ENCODE data around the gene PIK3R3.

Gene PIK3R3

GRCh38 chr1:46102769-46103476, 29.5 kb downstream of the PIK3R3 start:
- H3K9ac ChIP-seq (ENCODE audit: low read length) = no peak overlapping the region
- TF ChIP-seq CTCF (IDR thresholded peaks at IDR 0.05; ENCODE audit: low read length) = no peak
- TF ChIP-seq EZH2 (IDR thresholded peaks at IDR 0.05; ENCODE audit: borderline replicate concordance, low read length) = no peak
- H3K9me3 ChIP-seq (ENCODE audit: low read length) = peaks cover 7% of the 10 kb centered on the region; the same call in 1 of the 2 replicates
- H3K4me1 ChIP-seq (ENCODE audit: insufficient read depth, low read length, severe bottlenecking) = no peaks in the 10 kb centered on the region
- H3K4me2 ChIP-seq (ENCODE audit: low read length) = no peak overlapping the region
- H3K79me2 ChIP-seq (ENCODE audit: insufficient read depth, low read length) = no peaks in the 10 kb centered on the region
- H3F3A ChIP-seq (ENCODE audit: insufficient read depth, low read length) = no peaks in the 10 kb centered on the region
- no peaks in the 10 kb centered on the region for H3K9me2 ChIP-seq (ENCODE audit: low read depth, low read length)
- no peak overlapping the region for H3K4me3 ChIP-seq (ENCODE audit: low read depth, low read length, poor library complexity, severe bottlenecking)
- H2AFZ ChIP-seq (ENCODE audit: low read length) = no peak overlapping the region
- H4K20me1 ChIP-seq (ENCODE audit: insufficient read depth, low read length) = no peaks in the 10 kb centered on the region
- no peaks in the 10 kb centered on the region for H3K36me3 ChIP-seq (ENCODE audit: insufficient read depth, low read length)
- no peak overlapping the region for H3K27ac ChIP-seq (ENCODE audit: low read depth, low read length, poor library complexity, severe bottlenecking)
- no peaks in the 10 kb centered on the region for H3K27me3 ChIP-seq (ENCODE audit: insufficient read depth, low read length)

- Histone ChIP-seq H3K79me2 (ENCODE audit: insufficient read depth, low read length) (no peaks in the 10 kb centered on the region), H3K4me2 (ENCODE audit: low read length) (no peak overlapping the region), H3K36me3 (ENCODE audit: insufficient read depth, low read length) (no peaks in the 10 kb centered on the region)
These were observed 33.2 kb downstream of the PIK3R3 start for GRCh38 chr1:46099215-46099614.

GRCh38 chr1:46098027-46098712, 34.3 kb downstream of the PIK3R3 start:
- Histone ChIP-seq H3K4me3 (ENCODE audit: low read depth, low read length, poor library complexity, severe bottlenecking) (no peak overlapping the region), H3K27ac (ENCODE audit: low read depth, low read length, poor library complexity, severe bottlenecking) (no peak overlapping the region), H3K9me3 (ENCODE audit: low read length) (peaks cover 7% of the 10 kb centered on the region; the same call in 1 of the 2 replicates), H2AFZ (ENCODE audit: low read length) (no peak overlapping the region), H3K4me1 (ENCODE audit: insufficient read depth, low read length, severe bottlenecking) (peaks cover 12% of the 10 kb centered on the region), H3K36me3 (ENCODE audit: insufficient read depth, low read length) (no peaks in the 10 kb centered on the region), H3K79me2 (ENCODE audit: insufficient read depth, low read length) (no peaks in the 10 kb centered on the region), H3K9me2 (ENCODE audit: low read depth, low read length) (no peaks in the 10 kb centered on the region), H3K4me2 (ENCODE audit: low read length) (no peak overlapping the region), H3K9ac (ENCODE audit: low read length) (no peak overlapping the region), H4K20me1 (ENCODE audit: insufficient read depth, low read length) (no peaks in the 10 kb centered on the region), H3K27me3 (ENCODE audit: insufficient read depth, low read length) (no peaks in the 10 kb centered on the region), H3F3A (ENCODE audit: insufficient read depth, low read length) (no peaks in the 10 kb centered on the region)
- no peak for TF ChIP-seq EZH2 (IDR thresholded peaks at IDR 0.05; ENCODE audit: borderline replicate concordance, low read length)
- TF ChIP-seq CTCF (IDR thresholded peaks at IDR 0.05; ENCODE audit: low read length) = no peak

More at GRCh38 chr1:46099215-46099614, 33.2 kb downstream of the PIK3R3 start:
- TF ChIP-seq CTCF (IDR thresholded peaks at IDR 0.05; ENCODE audit: low read length) (no peak), EZH2 (IDR thresholded peaks at IDR 0.05; ENCODE audit: borderline replicate concordance, low read length) (no peak)
- Histone ChIP-seq H3K27me3 (ENCODE audit: insufficient read depth, low read length) (no peaks in the 10 kb centered on the region), H3K27ac (ENCODE audit: low read depth, low read length, poor library complexity, severe bottlenecking) (no peak overlapping the region), H4K20me1 (ENCODE audit: insufficient read depth, low read length) (no peaks in the 10 kb centered on the region), H3K4me1 (ENCODE audit: insufficient read depth, low read length, severe bottlenecking) (peaks cover 12% of the 10 kb centered on the region), H3K9ac (ENCODE audit: low read length) (no peak overlapping the region), H3F3A (ENCODE audit: insufficient read depth, low read length) (no peaks in the 10 kb centered on the region), H3K9me3 (ENCODE audit: low read length) (peaks cover 7% of the 10 kb centered on the region; the same call in 1 of the 2 replicates), H2AFZ (ENCODE audit: low read length) (no peak overlapping the region), H3K9me2 (ENCODE audit: low read depth, low read length) (no peaks in the 10 kb centered on the region), H3K4me3 (ENCODE audit: low read depth, low read length, poor library complexity, severe bottlenecking) (no peak overlapping the region)

Measured in OCI-LY1 (cell line).